Lung (tissue), 12 donors: ENCODE results near the gene OR4M1. TPM values are rescaled to one million over a fixed set of nuclear protein-coding genes. Genes with fewer than 3 reads are reported as not detected.
"Not testable (repeated sequence)": the region's sequence is repeated elsewhere in the genome, so short reads cannot be mapped to it uniquely, and the experiment has no call there.

Source experiments
- ATAC-seq: fragments of 200-7000 bp; cut with Tn5 transposase; one replicate; pipeline ENCODE4 v1.9.1; 2020; ENCODE audit warnings: moderate number of reproducible peaks; ENCODE audit not compliant: insufficient read depth, low FRiP score
- DNase-seq, 3 donors: peaks; one replicate each; pipeline ENCODE4 v3.0.0-alpha.2; 2013 to 2017
- H3K27ac ChIP-seq, 2 donors: one replicate each; pipeline ENCODE4 v1.5.1; 2013; ENCODE audit warnings: mild to moderate bottlenecking in 2 of 2, moderate library complexity in 2 of 2, control low read depth in 1 of 2, inconsistent platforms in 1 of 2, low read depth in 1 of 2, low read length in 1 of 2
- H3K27me3 ChIP-seq, 3 donors: one replicate each; pipeline ENCODE4 v1.5.1; 2013; ENCODE audit warnings: low read length in 2 of 3; ENCODE audit not compliant: control insufficient read depth in 3 of 3, insufficient read depth in 3 of 3
- H3K36me3 ChIP-seq, 4 donors: one replicate each; pipeline ENCODE4 v1.5.1; 2013; ENCODE audit warnings: low read length in 4 of 4, mild to moderate bottlenecking in 1 of 4, moderate library complexity in 1 of 4; ENCODE audit not compliant: control insufficient read depth in 4 of 4, insufficient read depth in 4 of 4
- H3K4me1 ChIP-seq, 5 donors: one replicate each; pipeline ENCODE4 v1.5.1; 2013; ENCODE audit warnings: low read length in 5 of 5, mild to moderate bottlenecking in 2 of 5, moderate library complexity in 1 of 5; ENCODE audit not compliant: control insufficient read depth in 5 of 5, insufficient read depth in 5 of 5
- H3K4me3 ChIP-seq: one replicate; pipeline ENCODE4 v1.5.1; 2013; ENCODE audit warnings: mild to moderate bottlenecking, control low read depth, moderate library complexity
- H3K9ac ChIP-seq, 2 donors: one replicate each; pipeline ENCODE4 v1.5.1; 2013; ENCODE audit warnings: low read length in 2 of 2, control low read depth in 1 of 2; ENCODE audit not compliant: insufficient read depth in 1 of 2
- H3K9me3 ChIP-seq, 4 donors: one replicate each; pipeline ENCODE4 v1.5.1; 2013; ENCODE audit warnings: low read length in 3 of 4, mild to moderate bottlenecking in 1 of 4, moderate library complexity in 1 of 4; ENCODE audit not compliant: control insufficient read depth in 4 of 4, insufficient read depth in 3 of 4
- WGBS, 2 donors: extraction: QIAGEN DNeasy Blood & Tissue Kit; methylation state at CpG; one replicate each; pipeline ENCODE4 v1.1.7; 2013; 5-methylcytosine and 5-hydroxymethylcytosine counted together
- polyA plus RNA-seq, 2 donors: library from polyadenylated mRNA; stranded (reverse); fragments of 200-250 nt; gene quantifications; one replicate each; pipeline ENCODE4 v1.2.1, GENCODE V29; 2013
- total RNA-seq, 2 donors: library from RNA; depleted of rRNA in 1 of 2; stranded (reverse); fragments of >200 nt in 1 of 2; gene quantifications; one replicate each; pipeline ENCODE4 v1.2.1, GENCODE V29; 2014 to 2021
- TF ChIP-seq, protein P1 (sequence below): IDR thresholded peaks from 2 replicates; pipeline ENCODE4 v1.5.1; 2012; ENCODE audit warnings: mild to moderate bottlenecking; ENCODE audit errors: control extremely low read depth, extremely low read depth
- donor health status: control.
- donor health status: control.
- donor health status: Bipolar disorder and iron deficiency.
- donor health status: healthy.
- donor health status: DM: yes; HTN: yes; CAD: no.

Gene OR4M1
- total and polyA plus RNA-seq, 4 donors: not detected

DNA sequence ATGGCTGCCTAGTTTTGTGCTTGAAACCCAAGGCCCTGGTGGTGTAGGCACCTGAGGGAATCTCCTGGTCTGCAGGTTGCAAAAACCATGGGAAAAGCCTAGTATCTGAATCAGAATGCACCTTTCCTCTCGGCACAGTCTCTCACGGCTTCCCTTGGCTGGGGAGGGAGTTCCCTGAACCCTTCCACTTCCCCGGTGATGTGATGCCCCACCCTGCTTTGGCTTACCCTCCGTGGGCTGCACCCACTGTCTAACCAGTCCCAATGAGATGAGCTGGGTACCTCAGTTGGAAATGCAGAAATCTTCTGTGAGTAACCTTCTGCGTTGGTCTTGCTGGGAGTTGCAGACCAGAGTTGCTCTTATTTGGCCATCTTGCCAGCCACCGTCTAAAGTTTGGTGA lies 47.7 kb downstream of the OR4M1 start:
- not testable (repeated sequence) for ATAC-seq, H3K4me1 ChIP-seq

DNA sequence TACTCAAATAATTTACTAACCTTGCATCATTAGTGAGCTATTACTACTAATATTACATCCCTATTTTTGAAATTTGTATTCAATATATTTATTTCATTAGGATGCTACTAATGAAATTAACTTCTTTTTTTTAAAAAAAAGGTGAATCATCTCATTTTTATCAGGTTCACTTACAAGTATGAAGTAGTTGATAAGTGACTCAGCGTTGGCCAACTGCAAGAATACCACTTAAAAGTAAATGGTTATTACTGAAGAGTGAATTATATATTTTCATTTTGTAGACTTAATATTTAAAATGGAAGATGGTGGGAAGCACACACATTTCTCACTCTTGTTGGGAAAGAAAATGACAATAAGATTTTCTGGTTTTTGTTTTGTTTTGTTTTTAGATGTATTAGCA lies 49.9 kb downstream of the OR4M1 start:
- no peaks in the 10 kb centered on the region for H3K36me3 ChIP-seq
- no peak overlapping the region for H3K9ac ChIP-seq
- no peak overlapping the region for H3K4me3 ChIP-seq
- peaks cover 0 to 7% (median 3%) of the 10 kb centered on the region in 4 donors for H3K9me3 ChIP-seq
- TF ChIP-seq, protein P1, sequence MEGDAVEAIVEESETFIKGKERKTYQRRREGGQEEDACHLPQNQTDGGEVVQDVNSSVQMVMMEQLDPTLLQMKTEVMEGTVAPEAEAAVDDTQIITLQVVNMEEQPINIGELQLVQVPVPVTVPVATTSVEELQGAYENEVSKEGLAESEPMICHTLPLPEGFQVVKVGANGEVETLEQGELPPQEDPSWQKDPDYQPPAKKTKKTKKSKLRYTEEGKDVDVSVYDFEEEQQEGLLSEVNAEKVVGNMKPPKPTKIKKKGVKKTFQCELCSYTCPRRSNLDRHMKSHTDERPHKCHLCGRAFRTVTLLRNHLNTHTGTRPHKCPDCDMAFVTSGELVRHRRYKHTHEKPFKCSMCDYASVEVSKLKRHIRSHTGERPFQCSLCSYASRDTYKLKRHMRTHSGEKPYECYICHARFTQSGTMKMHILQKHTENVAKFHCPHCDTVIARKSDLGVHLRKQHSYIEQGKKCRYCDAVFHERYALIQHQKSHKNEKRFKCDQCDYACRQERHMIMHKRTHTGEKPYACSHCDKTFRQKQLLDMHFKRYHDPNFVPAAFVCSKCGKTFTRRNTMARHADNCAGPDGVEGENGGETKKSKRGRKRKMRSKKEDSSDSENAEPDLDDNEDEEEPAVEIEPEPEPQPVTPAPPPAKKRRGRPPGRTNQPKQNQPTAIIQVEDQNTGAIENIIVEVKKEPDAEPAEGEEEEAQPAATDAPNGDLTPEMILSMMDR: no peak
- no peak overlapping the region for H3K27ac ChIP-seq
- DNase-seq (no peak), ATAC-seq (no peak)
- no peaks in the 10 kb centered on the region for H3K4me1 ChIP-seq
- 32 to 54% methylated on average over 1 of the region's 1 CpG for WGBS, 2 donors
- H3K27me3 ChIP-seq: no peaks in the 10 kb centered on the region

More for the DNA sequence above, 47.7 kb downstream of the OR4M1 start:
- WGBS, 2 donors: 67 to 75% methylated on average over 6 of the region's 6 CpGs
- H3K9ac ChIP-seq, H3K27ac ChIP-seq, H3K36me3 ChIP-seq, H3K27me3 ChIP-seq, H3K9me3 ChIP-seq, H3K4me3 ChIP-seq, DNase-seq: not testable (repeated sequence)

- no peak overlapping the region for H3K4me3 ChIP-seq
- H3K36me3 ChIP-seq: no peaks in the 10 kb centered on the region
- TF ChIP-seq, protein P1: no peak
- H3K27me3 ChIP-seq: no peaks in the 10 kb centered on the region
- no peaks in the 10 kb centered on the region for H3K4me1 ChIP-seq
- no peak overlapping the region for H3K9ac ChIP-seq
- no peak for DNase-seq
- peaks cover 0 to 7% (median 3%) of the 10 kb centered on the region in 4 donors for H3K9me3 ChIP-seq
- 28 to 44% methylated on average over 1 of the region's 1 CpG for WGBS, 2 donors
- H3K27ac ChIP-seq: no peak overlapping the region
- no peak for ATAC-seq
Measured at GRCh38 chr14:19823765-19824164, 50.5 kb downstream of the OR4M1 start.

DNA sequence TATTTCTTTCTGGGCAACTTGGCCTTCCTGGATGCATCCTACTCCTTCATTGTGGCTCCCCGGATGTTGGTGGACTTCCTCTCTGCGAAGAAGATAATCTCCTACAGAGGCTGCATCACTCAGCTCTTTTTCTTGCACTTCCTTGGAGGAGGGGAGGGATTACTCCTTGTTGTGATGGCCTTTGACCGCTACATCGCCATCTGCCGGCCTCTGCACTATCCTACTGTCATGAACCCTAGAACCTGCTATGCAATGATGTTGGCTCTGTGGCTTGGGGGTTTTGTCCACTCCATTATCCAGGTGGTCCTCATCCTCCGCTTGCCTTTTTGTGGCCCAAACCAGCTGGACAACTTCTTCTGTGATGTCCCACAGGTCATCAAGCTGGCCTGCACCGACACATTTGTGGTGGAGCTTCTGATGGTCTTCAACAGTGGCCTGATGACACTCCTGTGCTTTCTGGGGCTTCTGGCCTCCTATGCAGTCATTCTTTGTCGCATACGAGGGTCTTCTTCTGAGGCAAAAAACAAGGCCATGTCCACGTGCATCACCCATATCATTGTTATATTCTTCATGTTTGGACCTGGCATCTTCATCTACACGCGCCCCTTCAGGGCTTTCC lies 54.4 kb downstream of the OR4M1 start:
- H3K9me3 ChIP-seq, H3K27ac ChIP-seq, H3K9ac ChIP-seq, H3K36me3 ChIP-seq, ATAC-seq, DNase-seq, H3K4me3 ChIP-seq, H3K4me1 ChIP-seq, H3K27me3 ChIP-seq: not testable (repeated sequence)
- WGBS, 2 donors: 56 to 57% methylated on average over 12 of the region's 12 CpGs
